Activated CD4-positive, alpha-beta T cell treated with anti-CD3 and anti-CD28 coated beads for 1 hour (primary cell): ENCODE measurements around the gene KIF2A.

Experiments used
- DNase-seq: peaks from one replicate; pipeline ENCODE4 v3.0.0-alpha.2; 2020

KIF2A gene

DNA sequence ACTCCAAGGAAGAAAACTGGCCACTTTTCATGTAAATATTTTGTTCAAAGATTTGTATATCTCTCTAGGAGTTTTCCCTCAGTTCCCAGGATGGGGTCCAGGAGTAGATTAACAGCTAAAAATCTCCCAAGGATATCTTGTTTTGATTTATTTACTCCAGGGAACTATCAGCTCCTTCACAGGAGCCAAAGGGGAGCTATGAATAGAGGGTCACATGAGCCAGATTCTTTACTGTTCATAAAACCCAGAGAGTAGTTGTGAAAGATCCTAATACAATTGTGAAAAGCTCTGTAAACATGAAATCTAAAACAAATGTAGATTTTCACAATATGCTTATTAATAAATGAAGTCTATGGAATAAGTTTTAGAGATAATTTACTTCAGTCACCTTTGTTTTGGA is 80.8 kb downstream of the KIF2A start:
- DNase-seq = no peak

DNA sequence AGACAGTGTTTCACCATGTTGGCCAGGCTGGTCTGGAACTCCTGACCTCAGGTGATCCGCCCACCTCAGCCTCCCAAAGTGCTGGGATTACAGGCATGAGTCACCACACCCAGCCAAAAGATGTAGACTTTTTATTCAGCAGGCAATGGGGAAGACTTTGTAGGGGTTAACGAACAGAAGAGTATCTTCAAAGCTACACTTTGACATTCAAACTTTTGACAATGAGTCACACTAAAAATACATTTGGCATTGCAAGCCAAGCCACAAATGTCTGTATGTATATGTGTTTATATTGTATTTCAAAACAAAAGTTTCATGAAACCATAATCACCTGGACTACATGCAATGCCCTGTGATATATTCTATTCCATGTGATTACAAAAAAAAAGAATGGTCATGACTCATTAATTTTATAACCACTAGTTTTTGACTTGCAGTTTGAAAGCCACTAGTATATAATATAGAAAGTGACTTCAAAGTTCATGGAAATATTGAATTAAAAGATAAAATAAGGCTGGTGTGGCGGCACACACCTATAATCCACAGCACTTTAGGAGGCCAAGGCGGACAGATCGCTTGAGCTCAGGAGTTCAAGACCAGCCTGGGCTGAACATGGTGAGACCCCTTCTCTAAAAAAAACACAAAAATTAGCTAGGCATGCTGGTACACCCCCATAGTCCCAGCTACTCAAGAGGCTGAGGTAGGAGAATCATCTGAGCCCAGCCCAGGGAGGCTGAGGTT is 89.4 kb downstream of the KIF2A start:
- no peak for DNase-seq

- DNase-seq = peak; percentile 86
Measured at GRCh38 chr5:62403411-62404250, 97.6 kb downstream of the KIF2A start, which contains the start of gene DIMT1. Gene DIMT1 (minus strand): TSS chr5:62403905. CDS start chr5:62403772, 133 bp downstream.

GRCh38 chr5:62412549-62413329 is 106.7 kb downstream of the KIF2A start, which contains the start of gene IPO11:
Gene IPO11 (plus strand): TSS chr5:62412763. CDS start chr5:62437280, 24,517 bp downstream.
- DNase-seq = peak; percentile 99

DNA sequence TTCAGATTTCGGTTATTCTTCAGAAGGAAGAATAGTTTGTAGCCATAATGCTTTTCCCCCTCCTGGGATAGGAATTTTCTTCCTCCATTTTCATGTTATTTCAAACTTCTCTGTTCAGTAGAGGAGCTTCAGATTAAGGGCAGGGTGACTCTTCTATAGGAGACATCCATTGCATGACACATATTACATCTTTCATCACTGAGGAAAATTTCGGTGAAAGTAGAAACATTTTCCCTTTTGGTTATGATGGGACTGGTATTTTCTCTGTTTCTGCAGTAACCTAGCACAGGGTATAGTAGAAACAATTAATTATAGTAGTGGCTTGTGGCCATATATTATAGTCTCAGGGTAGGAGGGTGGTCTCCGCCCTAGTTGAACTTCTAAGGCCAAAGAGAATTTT is 107.7 kb downstream of the KIF2A start:
- no peak for DNase-seq

GRCh38 chr5:62418462-62419076 is 112.6 kb downstream of the KIF2A start:
- no peak for DNase-seq

DNA sequence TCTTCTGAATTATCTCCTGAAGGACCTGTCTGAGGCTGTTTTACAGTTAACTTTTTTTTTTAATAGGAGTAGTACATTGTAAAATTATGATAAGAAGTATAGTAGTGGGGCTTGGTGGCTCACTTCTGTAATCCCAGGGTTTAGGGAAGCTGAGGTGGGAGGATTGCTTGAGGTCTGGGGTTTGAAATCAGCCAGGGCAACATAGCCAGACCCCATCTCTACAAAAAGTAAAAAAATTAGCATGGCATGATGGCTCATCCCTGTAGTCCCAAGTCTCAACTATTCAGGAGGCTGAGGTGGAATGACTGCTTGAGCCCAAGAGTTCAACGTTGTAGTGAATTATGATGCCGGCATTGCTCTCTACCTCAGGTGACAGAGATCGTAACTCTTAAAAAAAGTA is 113.6 kb downstream of the KIF2A start:
- DNase-seq = no peak

GRCh38 chr5:62421414-62421813 is 115.4 kb downstream of the KIF2A start:
- no peak for DNase-seq

- no peak for DNase-seq
Measured at GRCh38 chr5:62424763-62425162, 118.8 kb downstream of the KIF2A start.

DNA sequence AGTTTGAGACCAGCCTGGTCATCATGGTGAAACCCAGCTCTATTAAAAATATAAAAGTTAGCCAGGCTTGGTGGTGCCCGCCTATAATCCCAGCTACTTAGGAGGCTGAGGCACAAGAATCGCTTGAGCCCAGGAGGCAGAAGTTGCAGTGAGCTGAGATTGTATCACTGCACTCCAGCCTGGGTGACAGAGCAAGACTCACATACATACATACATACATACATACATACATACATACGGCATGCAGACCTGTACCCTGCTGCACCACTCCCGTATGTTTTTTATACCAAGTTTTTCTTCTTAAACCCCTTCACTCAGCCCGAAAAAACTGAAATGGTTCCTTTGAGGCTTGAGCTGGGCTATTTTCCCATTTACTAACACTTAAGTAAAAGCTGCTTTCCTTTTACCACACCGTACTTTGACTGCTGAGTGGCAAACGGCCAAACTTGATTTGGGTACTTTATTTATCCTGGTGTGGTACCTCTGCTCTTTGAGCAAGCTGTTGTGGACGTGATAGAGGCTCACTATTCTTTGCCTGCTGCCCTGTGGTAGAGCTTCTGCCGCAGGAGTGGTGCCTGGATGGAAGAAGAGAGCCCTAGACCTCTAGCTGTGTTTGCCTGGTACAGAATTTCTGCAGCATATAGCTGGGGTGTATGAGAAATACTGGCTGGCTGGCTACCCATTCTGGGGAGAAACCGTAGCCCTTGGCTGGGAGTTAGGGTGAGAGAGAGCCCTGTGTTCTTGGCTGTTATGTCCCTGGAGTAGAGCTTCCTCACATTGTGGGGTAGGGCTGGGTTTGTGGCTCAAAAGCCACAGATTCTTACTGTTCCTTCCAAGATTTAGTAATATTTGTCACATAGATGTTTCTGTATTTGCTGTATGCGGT is 126.0 kb downstream of the KIF2A start:
- DNase-seq = no peak

DNA sequence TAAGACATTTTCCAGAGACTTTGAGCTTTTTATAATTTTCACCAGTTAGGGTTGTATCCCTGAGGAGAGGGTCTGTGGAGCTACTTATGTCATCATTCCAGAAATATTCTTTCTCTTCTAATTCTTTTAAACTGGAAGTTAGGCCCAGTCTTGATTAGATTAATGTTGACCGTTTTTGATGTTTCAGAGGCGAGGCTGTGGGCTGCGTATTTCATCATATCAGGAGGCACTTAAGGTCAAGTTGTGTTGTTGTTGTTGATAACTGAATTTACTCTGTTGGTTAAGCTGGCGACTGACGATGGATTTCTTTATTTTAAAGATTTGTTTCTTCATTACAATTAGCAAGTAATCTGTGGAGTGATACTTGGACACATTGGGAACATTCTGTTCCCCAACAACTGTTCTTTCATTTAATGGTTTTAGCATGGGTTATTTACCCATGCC is 126.6 kb downstream of the KIF2A start:
- DNase-seq = no peak
